SK-N-SH (cell line): ENCODE results near the gene USP8. TPM values are rescaled to one million over a fixed set of nuclear protein-coding genes. Genes with fewer than 3 reads are reported as not detected.

Source experiments
- CTCF ChIA-PET: fragments of 300-600, 350-600 bp; formaldehyde crosslinking; extraction: SDS; loops from one replicate; lab custom pipeline; 2021; lab: Yijun Ruan, JAX
- POLR2A ChIA-PET: fragments of 350-600 bp; sonication (Branson Sonifier 250); formaldehyde crosslinking; extraction: SDS; loops from one replicate; lab custom pipeline; 2020; ENCODE audit warnings: antibody characterized with exemption, inconsistent platforms; lab: Yijun Ruan, JAX
- DNase-seq: peaks from one replicate; pipeline ENCODE4 v3.0.0; 2012
- H2AFZ ChIP-seq: fragments of 200-600 bp; sonication (generic); 2 replicates; pipeline ENCODE4 v1.8.1; 2016; ENCODE audit warnings: antibody characterized with exemption, mild to moderate bottlenecking, low read depth
- H3F3A ChIP-seq: fragments of 200-600 bp; sonication (generic); replicated peaks from 2 replicates; pipeline ENCODE3; 2016; ENCODE audit warnings: antibody characterized with exemption, mild to moderate bottlenecking; ENCODE audit not compliant: insufficient read depth
- H3K27ac ChIP-seq, 2 experiments: fragments of 200-500 bp in 1 of 2; fragments of 200-600 bp in 1 of 2; sonication (Bioruptor generic) in 1 of 2; sonication (generic), shearing (Covaris generic) in 1 of 2; 2 replicates each; pipeline versions ENCODE4 v1.5.1 to v1.6.1; 2014 to 2016; ENCODE audit warnings: low read depth in 2 of 2, inconsistent platforms in 1 of 2, low read length in 1 of 2, mild to moderate bottlenecking in 1 of 2, mixed read lengths in 1 of 2
- H3K27me3 ChIP-seq: fragments of 200-600 bp; sonication (generic), shearing (Covaris generic); 2 replicates; pipeline ENCODE4 v1.6.1; 2016; ENCODE audit warnings: mixed run types; ENCODE audit not compliant: insufficient read depth
- H3K36me3 ChIP-seq, 2 experiments: fragments of 200-500 bp in 1 of 2; fragments of 200-600 bp in 1 of 2; sonication (Bioruptor generic) in 1 of 2; sonication (generic) in 1 of 2; replicated peaks in 1 of 2; 2 replicates each; pipeline versions ENCODE3 to v1.5.1; 2014 to 2016; ENCODE audit warnings: low read length in 1 of 2, mild to moderate bottlenecking in 1 of 2; ENCODE audit not compliant: insufficient read depth in 2 of 2, control insufficient read depth in 1 of 2
- H3K4me1 ChIP-seq, 2 experiments: fragments of 200-500 bp in 1 of 2; fragments of 200-600 bp in 1 of 2; sonication (Bioruptor generic) in 1 of 2; sonication (generic), shearing (Covaris generic) in 1 of 2; 2 replicates each; pipeline versions ENCODE4 v1.5.1 to v1.6.1; 2014 to 2016; ENCODE audit warnings: low read depth in 1 of 2, low read length in 1 of 2, mixed run types in 1 of 2; ENCODE audit not compliant: insufficient read depth in 2 of 2, control insufficient read depth in 1 of 2
- H3K4me2 ChIP-seq: fragments of 200-600 bp; sonication (generic), shearing (Covaris generic); 2 replicates; pipeline ENCODE4 v1.6.1; 2017; ENCODE audit warnings: mixed run types
- H3K4me3 ChIP-seq, 2 experiments: fragments of 200-500 bp in 1 of 2; fragments of 200-600 bp in 1 of 2; sonication (Bioruptor generic) in 1 of 2; sonication (generic), shearing (Covaris generic) in 1 of 2; 2 replicates each; pipeline versions ENCODE4 v1.5.1 to v1.8.1; 2014 to 2016; ENCODE audit warnings: low read depth in 2 of 2, inconsistent platforms in 1 of 2, low read length in 1 of 2, mild to moderate bottlenecking in 1 of 2, mixed read lengths in 1 of 2, moderate library complexity in 1 of 2
- H3K79me2 ChIP-seq: fragments of 200-600 bp; sonication (generic); 2 replicates; pipeline ENCODE4 v1.8.1; 2017; ENCODE audit warnings: mild to moderate bottlenecking; ENCODE audit not compliant: insufficient read depth
- H3K9ac ChIP-seq: fragments of 200-600 bp; sonication (generic); 2 replicates; pipeline ENCODE4 v1.6.1; 2017; ENCODE audit warnings: mixed run types
- H3K9me2 ChIP-seq: fragments of 200-600 bp; sonication (generic); 2 replicates; pipeline ENCODE4 v1.6.1; 2017; ENCODE audit warnings: mixed run types
- H3K9me3 ChIP-seq: fragments of 200-600 bp; sonication (generic); 2 replicates; pipeline ENCODE4 v1.6.1; 2017; ENCODE audit warnings: mixed run types, mild to moderate bottlenecking, moderate library complexity
- H4K20me1 ChIP-seq: fragments of 200-600 bp; sonication (generic); 2 replicates; pipeline ENCODE4 v1.6.1; 2017; ENCODE audit warnings: mild to moderate bottlenecking, mixed run types; ENCODE audit not compliant: insufficient read depth
- ELF1 ChIP-seq: IDR thresholded peaks from 2 replicates; pipeline ENCODE4 v1.4.0; 2012
- EP300 ChIP-seq, 2 experiments: IDR thresholded peaks; 2 replicates each; pipeline versions ENCODE4 v1.4.0 to v1.6.1; 2012; ENCODE audit warnings: borderline replicate concordance in 1 of 2, low read depth in 1 of 2, low read length in 1 of 2
- EZH2phosphoT487 ChIP-seq: fragments of 200-600 bp; sonication (generic); IDR thresholded peaks from 2 replicates; pipeline ENCODE4 v1.6.1; 2017; ENCODE audit warnings: low read depth, mixed run types, mild to moderate bottlenecking, antibody characterized with exemption, moderate library complexity, borderline replicate concordance
- FOXJ3 ChIP-seq: sonication (generic); formaldehyde crosslinking; IDR thresholded peaks from 2 replicates; pipeline ENCODE4 v1.5.1; 2020; ENCODE audit warnings: mild to moderate bottlenecking, missing genetic modification reagents
- FOXM1 ChIP-seq: IDR thresholded peaks from 2 replicates; pipeline ENCODE4 v1.4.0; 2012; ENCODE audit warnings: low read depth, mild to moderate bottlenecking
- GABPA ChIP-seq: IDR thresholded peaks from 2 replicates; pipeline ENCODE4 v1.4.0; 2012; ENCODE audit warnings: low read depth, mild to moderate bottlenecking
- NFIC ChIP-seq: IDR thresholded peaks from 2 replicates; pipeline ENCODE4 v1.4.0; 2012; ENCODE audit warnings: borderline replicate concordance
- RAD21 ChIP-seq: IDR thresholded peaks from 2 replicates; pipeline ENCODE4 v1.6.1; 2012; ENCODE audit warnings: mild to moderate bottlenecking, low read length
- RFX5 ChIP-seq: IDR thresholded peaks from 2 replicates; pipeline ENCODE4 v1.6.1; 2012; ENCODE audit warnings: mild to moderate bottlenecking, improper control_type of control experiment, low read length
- TAF1 ChIP-seq: IDR thresholded peaks from 2 replicates; pipeline ENCODE4 v1.6.1; 2012; ENCODE audit warnings: low read depth, mild to moderate bottlenecking, low read length, moderate library complexity, borderline replicate concordance
- TCF12 ChIP-seq: IDR thresholded peaks from 2 replicates; pipeline ENCODE4 v1.4.0; 2012
- WGBS: methylation state at CpG from one replicate; pipeline ENCODE4 v1.1.6; 2017; ENCODE audit warnings: low lambda C conversion rate; 5-methylcytosine and 5-hydroxymethylcytosine counted together
- polyA plus RNA-seq, 3 experiments: library from polyadenylated mRNA; depleted of rRNA; stranded (reverse); fragments of >200 nt; gene quantifications; 2 replicates each; pipeline ENCODE4 v1.2.3, GENCODE V29; 2012
- TF ChIP-seq, protein P1 (sequence below): IDR thresholded peaks from 2 replicates; pipeline ENCODE4 v1.6.1; 2012; ENCODE audit warnings: mild to moderate bottlenecking, low read depth, low read length, moderate library complexity
- TF ChIP-seq, protein P2 (sequence below): fragments of 150-350 bp; IDR thresholded peaks from 2 replicates; pipeline ENCODE4 v1.6.1; 2016; ENCODE audit warnings: mild to moderate bottlenecking, low read depth, low read length
- TF ChIP-seq, protein P3 (sequence below): fragments of 200-600 bp; sonication (generic); IDR thresholded peaks from 2 replicates; pipeline ENCODE4 v1.6.1; 2017; ENCODE audit warnings: antibody characterized with exemption, mild to moderate bottlenecking, moderate library complexity
- TF ChIP-seq, protein P4 (sequence below): IDR thresholded peaks from 2 replicates; pipeline ENCODE4 v1.4.0; 2012; ENCODE audit warnings: low read depth

USP8 gene
- polyA plus RNA-seq, 1 of the 3 experiments (the other 2 are of a cell fraction): 23.4 TPM

DNA sequence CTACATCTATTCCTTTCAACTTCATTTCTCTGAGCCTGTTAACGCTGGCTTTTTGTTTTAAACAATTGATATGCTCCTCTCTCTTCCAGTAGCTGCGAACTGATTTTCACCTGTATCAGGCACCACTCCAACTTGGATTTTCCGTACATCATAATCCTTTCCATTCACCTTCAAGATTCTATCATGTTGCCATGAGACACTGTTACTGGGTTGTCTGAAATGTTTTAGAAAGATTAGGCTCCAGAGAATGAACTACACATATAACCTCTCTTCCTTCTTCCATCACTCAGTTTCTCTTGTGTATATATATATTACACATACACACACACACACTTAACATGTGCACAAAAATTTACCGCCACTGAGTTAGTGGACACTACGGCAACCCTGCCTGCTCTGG lies 122.4 kb downstream of the USP8 start, which contains the start of gene USP50 (continued):
- no peak for TF ChIP-seq TAF1
- TF ChIP-seq, protein P1, sequence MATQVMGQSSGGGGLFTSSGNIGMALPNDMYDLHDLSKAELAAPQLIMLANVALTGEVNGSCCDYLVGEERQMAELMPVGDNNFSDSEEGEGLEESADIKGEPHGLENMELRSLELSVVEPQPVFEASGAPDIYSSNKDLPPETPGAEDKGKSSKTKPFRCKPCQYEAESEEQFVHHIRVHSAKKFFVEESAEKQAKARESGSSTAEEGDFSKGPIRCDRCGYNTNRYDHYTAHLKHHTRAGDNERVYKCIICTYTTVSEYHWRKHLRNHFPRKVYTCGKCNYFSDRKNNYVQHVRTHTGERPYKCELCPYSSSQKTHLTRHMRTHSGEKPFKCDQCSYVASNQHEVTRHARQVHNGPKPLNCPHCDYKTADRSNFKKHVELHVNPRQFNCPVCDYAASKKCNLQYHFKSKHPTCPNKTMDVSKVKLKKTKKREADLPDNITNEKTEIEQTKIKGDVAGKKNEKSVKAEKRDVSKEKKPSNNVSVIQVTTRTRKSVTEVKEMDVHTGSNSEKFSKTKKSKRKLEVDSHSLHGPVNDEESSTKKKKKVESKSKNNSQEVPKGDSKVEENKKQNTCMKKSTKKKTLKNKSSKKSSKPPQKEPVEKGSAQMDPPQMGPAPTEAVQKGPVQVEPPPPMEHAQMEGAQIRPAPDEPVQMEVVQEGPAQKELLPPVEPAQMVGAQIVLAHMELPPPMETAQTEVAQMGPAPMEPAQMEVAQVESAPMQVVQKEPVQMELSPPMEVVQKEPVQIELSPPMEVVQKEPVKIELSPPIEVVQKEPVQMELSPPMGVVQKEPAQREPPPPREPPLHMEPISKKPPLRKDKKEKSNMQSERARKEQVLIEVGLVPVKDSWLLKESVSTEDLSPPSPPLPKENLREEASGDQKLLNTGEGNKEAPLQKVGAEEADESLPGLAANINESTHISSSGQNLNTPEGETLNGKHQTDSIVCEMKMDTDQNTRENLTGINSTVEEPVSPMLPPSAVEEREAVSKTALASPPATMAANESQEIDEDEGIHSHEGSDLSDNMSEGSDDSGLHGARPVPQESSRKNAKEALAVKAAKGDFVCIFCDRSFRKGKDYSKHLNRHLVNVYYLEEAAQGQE: no peak
- TF ChIP-seq RAD21: no peak
- TF ChIP-seq, protein P2, sequence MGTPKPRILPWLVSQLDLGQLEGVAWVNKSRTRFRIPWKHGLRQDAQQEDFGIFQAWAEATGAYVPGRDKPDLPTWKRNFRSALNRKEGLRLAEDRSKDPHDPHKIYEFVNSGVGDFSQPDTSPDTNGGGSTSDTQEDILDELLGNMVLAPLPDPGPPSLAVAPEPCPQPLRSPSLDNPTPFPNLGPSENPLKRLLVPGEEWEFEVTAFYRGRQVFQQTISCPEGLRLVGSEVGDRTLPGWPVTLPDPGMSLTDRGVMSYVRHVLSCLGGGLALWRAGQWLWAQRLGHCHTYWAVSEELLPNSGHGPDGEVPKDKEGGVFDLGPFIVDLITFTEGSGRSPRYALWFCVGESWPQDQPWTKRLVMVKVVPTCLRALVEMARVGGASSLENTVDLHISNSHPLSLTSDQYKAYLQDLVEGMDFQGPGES: no peak

DNA sequence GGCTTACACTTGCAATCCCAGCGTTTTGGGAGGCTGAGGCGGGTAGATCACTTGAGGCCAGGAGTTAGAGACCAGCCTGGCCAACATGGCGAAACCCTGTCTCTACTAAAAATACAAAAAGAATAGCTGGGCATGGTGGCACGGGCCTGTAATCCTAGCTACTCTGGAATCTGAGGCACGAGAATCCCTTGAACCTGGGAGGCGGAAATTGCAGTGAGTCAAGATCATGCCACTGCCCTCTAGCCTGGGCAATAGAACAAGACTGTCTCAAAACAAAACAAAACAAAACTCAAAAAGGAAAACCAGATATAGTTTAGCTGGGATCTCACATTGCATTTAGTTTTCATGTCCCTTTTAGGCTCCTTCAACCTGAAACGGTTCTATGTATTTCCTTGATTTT lies 125.1 kb downstream of the USP8 start:
- DNase-seq: no peak
- Histone ChIP-seq H3K27ac (no peak overlapping the region), H3K4me1 (no peaks in the 10 kb centered on the region), H3K4me3 (no peak overlapping the region), H3K36me3 (no peaks in the 10 kb centered on the region), H3K27me3 (no peaks in the 10 kb centered on the region), H3K9ac (no peak overlapping the region), H3K79me2 (no peaks in the 10 kb centered on the region), H3K4me2 (no peak overlapping the region), H3K9me3 (no peaks in the 10 kb centered on the region), H3K9me2 (no peaks in the 10 kb centered on the region), H2AFZ (no peak overlapping the region), H3F3A (no peaks in the 10 kb centered on the region), H4K20me1 (no peaks in the 10 kb centered on the region)
- CTCF ChIA-PET: no interaction called here
- no peak for TF ChIP-seq RFX5
- no peak for TF ChIP-seq EP300 (IDR thresholded peaks at IDR 0.05; ENCODE audit: borderline replicate concordance in 1 of 2, low read depth in 1 of 2, low read length in 1 of 2)
- TF ChIP-seq TCF12: no peak
- TF ChIP-seq, protein P3, sequence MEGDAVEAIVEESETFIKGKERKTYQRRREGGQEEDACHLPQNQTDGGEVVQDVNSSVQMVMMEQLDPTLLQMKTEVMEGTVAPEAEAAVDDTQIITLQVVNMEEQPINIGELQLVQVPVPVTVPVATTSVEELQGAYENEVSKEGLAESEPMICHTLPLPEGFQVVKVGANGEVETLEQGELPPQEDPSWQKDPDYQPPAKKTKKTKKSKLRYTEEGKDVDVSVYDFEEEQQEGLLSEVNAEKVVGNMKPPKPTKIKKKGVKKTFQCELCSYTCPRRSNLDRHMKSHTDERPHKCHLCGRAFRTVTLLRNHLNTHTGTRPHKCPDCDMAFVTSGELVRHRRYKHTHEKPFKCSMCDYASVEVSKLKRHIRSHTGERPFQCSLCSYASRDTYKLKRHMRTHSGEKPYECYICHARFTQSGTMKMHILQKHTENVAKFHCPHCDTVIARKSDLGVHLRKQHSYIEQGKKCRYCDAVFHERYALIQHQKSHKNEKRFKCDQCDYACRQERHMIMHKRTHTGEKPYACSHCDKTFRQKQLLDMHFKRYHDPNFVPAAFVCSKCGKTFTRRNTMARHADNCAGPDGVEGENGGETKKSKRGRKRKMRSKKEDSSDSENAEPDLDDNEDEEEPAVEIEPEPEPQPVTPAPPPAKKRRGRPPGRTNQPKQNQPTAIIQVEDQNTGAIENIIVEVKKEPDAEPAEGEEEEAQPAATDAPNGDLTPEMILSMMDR: no peak
- TF ChIP-seq ELF1: no peak
- no peak for TF ChIP-seq NFIC
- no peak for TF ChIP-seq EZH2phosphoT487
- TF ChIP-seq, protein P4, sequence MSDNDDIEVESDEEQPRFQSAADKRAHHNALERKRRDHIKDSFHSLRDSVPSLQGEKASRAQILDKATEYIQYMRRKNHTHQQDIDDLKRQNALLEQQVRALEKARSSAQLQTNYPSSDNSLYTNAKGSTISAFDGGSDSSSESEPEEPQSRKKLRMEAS: no peak
- no peak for TF ChIP-seq FOXM1
- no peak for TF ChIP-seq FOXJ3 (CRISPR knock-in tag)
- no peak for TF ChIP-seq GABPA
- POLR2A ChIA-PET: no interaction called here
- WGBS: 91% methylated on average over 7 of the region's 7 CpGs
